Measurements from ENCODE around the gene PHTF1.

The PHTF1 gene

GRCh38 chr1:113648478-113648877 is 110.8 kb downstream of the PHTF1 start:
- ATAC-seq: no peak
- TF ChIP-seq ARNTL (CRISPR knock-in tag; IDR thresholded peaks at IDR 0.05; ENCODE audit: borderline replicate concordance, low read depth) (no peak), ZFP30 (CRISPR knock-in tag; IDR thresholded peaks at IDR 0.05) (no peak), OSR1 (CRISPR knock-in tag; IDR thresholded peaks at IDR 0.05) (no peak), RARB (CRISPR knock-in tag; IDR thresholded peaks at IDR 0.05) (no peak), ISL1 (CRISPR knock-in tag; IDR thresholded peaks at IDR 0.05) (no peak), CREB5 (CRISPR knock-in tag; IDR thresholded peaks at IDR 0.05; ENCODE audit: low read depth) (no peak), ZNF70 (CRISPR knock-in tag; IDR thresholded peaks at IDR 0.05) (no peak), TOX (CRISPR knock-in tag; IDR thresholded peaks at IDR 0.05; ENCODE audit: borderline replicate concordance) (no peak), CSDC2 (CRISPR knock-in tag; IDR thresholded peaks at IDR 0.05) (no peak), SNAI2 (CRISPR knock-in tag; IDR thresholded peaks at IDR 0.05) (no peak)
- TF ChIP-seq, protein P1, sequence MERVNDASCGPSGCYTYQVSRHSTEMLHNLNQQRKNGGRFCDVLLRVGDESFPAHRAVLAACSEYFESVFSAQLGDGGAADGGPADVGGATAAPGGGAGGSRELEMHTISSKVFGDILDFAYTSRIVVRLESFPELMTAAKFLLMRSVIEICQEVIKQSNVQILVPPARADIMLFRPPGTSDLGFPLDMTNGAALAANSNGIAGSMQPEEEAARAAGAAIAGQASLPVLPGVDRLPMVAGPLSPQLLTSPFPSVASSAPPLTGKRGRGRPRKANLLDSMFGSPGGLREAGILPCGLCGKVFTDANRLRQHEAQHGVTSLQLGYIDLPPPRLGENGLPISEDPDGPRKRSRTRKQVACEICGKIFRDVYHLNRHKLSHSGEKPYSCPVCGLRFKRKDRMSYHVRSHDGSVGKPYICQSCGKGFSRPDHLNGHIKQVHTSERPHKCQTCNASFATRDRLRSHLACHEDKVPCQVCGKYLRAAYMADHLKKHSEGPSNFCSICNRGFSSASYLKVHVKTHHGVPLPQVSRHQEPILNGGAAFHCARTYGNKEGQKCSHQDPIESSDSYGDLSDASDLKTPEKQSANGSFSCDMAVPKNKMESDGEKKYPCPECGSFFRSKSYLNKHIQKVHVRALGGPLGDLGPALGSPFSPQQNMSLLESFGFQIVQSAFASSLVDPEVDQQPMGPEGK (CRISPR knock-in tag; IDR thresholded peaks at IDR 0.05; ENCODE audit: borderline replicate concordance): no peak

- ATAC-seq: no peak
- TF ChIP-seq ZNF565 (CRISPR knock-in tag; conservative IDR thresholded peaks at IDR 0.05; ENCODE audit: low read depth) (no peak), ARNTL (CRISPR knock-in tag; IDR thresholded peaks at IDR 0.05; ENCODE audit: borderline replicate concordance, low read depth) (no peak), ZFP30 (CRISPR knock-in tag; IDR thresholded peaks at IDR 0.05) (no peak), SNAI2 (CRISPR knock-in tag; IDR thresholded peaks at IDR 0.05) (no peak), GLIS3 (CRISPR knock-in tag; IDR thresholded peaks at IDR 0.05) (no peak), RARB (CRISPR knock-in tag; IDR thresholded peaks at IDR 0.05) (no peak), PPARA (CRISPR knock-in tag; IDR thresholded peaks at IDR 0.05; ENCODE audit: borderline replicate concordance) (no peak), ZC3H10 (CRISPR knock-in tag; IDR thresholded peaks at IDR 0.05) (no peak), ESRRG (CRISPR knock-in tag; IDR thresholded peaks at IDR 0.05) (no peak), CSDC2 (CRISPR knock-in tag; IDR thresholded peaks at IDR 0.05) (no peak), ZNF70 (CRISPR knock-in tag; IDR thresholded peaks at IDR 0.05) (no peak), CREB5 (CRISPR knock-in tag; IDR thresholded peaks at IDR 0.05; ENCODE audit: low read depth) (no peak), ZFP3 (CRISPR knock-in tag; IDR thresholded peaks at IDR 0.05) (no peak), ZNF8 (CRISPR knock-in tag; IDR thresholded peaks at IDR 0.05) (no peak), TSHZ2 (CRISPR knock-in tag; IDR thresholded peaks at IDR 0.05) (no peak), TOX (CRISPR knock-in tag; IDR thresholded peaks at IDR 0.05; ENCODE audit: borderline replicate concordance) (no peak), OSR1 (CRISPR knock-in tag; IDR thresholded peaks at IDR 0.05) (no peak), TCF4 (CRISPR knock-in tag; IDR thresholded peaks at IDR 0.05; ENCODE audit: borderline replicate concordance) (no peak)
- TF ChIP-seq, protein P2, sequence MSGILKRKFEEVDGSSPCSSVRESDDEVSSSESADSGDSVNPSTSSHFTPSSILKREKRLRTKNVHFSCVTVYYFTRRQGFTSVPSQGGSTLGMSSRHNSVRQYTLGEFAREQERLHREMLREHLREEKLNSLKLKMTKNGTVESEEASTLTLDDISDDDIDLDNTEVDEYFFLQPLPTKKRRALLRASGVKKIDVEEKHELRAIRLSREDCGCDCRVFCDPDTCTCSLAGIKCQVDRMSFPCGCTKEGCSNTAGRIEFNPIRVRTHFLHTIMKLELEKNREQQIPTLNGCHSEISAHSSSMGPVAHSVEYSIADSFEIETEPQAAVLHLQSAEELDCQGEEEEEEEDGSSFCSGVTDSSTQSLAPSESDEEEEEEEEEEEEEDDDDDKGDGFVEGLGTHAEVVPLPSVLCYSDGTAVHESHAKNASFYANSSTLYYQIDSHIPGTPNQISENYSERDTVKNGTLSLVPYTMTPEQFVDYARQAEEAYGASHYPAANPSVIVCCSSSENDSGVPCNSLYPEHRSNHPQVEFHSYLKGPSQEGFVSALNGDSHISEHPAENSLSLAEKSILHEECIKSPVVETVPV (CRISPR knock-in tag; IDR thresholded peaks at IDR 0.05): no peak
- TF ChIP-seq, protein P3, sequence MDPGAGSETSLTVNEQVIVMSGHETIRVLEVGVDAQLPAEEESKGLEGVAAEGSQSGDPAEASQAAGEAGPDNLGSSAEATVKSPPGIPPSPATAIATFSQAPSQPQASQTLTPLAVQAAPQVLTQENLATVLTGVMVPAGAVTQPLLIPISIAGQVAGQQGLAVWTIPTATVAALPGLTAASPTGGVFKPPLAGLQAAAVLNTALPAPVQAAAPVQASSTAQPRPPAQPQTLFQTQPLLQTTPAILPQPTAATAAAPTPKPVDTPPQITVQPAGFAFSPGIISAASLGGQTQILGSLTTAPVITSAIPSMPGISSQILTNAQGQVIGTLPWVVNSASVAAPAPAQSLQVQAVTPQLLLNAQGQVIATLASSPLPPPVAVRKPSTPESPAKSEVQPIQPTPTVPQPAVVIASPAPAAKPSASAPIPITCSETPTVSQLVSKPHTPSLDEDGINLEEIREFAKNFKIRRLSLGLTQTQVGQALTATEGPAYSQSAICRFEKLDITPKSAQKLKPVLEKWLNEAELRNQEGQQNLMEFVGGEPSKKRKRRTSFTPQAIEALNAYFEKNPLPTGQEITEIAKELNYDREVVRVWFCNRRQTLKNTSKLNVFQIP (CRISPR knock-in tag; IDR thresholded peaks at IDR 0.05; ENCODE audit: borderline replicate concordance, low read depth): no peak
Measured at GRCh38 chr1:113647164-113647563, 112.1 kb downstream of the PHTF1 start.
